Skin of body (tissue), 2 donors: Measurements from ENCODE around the gene KRTAP10-2. TPM values are rescaled to one million over a fixed set of nuclear protein-coding genes. Genes with fewer than 3 reads are reported as not detected.

ENCODE experiments used
- DNase-seq: peaks from one replicate; lab custom pipeline; 2025; lab: John Stamatoyannopoulos, UW
- total RNA-seq: library from RNA; depleted of rRNA; stranded (reverse); fragments of >200 nt; gene quantifications from one replicate; pipeline ENCODE4 v1.2.3, GENCODE V29; 2014

Gene KRTAP10-2
- total RNA-seq, 1 donor from 2014 or later: 0.30 TPM

DNA sequence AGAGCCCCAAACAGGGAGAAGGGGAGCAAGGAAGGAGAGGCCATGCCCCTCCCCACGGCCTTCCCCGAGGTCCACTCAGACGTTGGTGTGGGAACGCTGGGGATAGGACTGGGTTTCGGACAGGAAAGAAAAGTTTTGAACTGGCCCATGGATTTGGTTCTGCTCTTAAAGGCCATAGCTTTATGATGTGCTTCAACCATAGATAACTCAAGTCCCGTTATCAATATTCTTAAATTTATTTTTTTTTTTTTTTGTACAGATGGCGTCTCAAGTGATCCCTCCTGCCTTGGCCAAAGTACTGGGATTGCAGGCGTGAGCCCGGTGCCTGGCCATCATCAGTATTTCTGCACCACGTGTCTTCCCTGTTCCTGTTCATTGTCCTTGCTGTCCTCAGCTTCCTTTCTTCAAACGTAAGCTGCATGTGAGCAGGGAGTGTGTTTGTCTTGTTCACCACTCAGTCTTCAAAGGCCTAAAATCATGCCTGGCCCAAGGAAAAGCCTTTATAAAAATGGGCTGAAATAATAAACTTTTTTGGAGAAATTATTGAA is 10.5 kb downstream of the KRTAP10-2 start:
- DNase-seq: no peak

DNA sequence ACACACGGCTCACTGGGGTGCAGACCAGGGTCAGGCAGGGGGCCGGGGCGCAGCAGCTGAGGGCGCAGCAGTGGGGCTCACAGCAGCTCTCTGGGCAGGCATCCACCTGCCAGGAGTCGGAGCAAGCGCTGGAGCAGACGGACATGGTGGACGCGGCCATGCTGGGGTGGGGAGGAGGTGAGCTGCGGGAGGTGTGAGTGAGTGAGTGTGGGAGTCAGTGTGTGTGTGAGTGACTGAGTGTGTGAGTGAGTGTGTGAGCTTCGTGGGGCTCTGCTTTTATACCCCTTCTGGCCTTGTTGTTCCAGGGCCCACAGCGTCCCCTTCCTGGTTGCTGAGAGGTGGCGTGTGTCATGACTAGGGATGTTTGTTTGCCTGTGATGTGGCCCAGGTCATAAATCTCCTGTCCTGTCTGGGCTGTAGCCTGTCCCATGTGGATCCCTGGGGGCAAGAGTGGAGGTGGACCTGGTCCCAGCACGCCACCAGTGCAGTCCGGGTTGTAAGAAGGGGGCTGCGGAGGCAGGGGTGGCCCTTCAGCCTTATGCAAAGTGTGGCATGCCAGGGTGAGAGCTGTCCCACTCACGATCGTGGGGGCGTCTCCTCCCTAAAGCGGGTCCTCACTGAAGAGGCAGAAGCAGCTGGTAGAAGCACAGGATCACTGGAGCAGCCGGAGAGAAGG is 11.2 kb downstream of the KRTAP10-2 start, which contains the start of gene KRTAP10-1:
KRTAP10-1 (minus strand) TSS at position 205 of the 676 bp plus-strand sequence; CDS start at position 160, 45 bp downstream.
- no peak for DNase-seq

DNA sequence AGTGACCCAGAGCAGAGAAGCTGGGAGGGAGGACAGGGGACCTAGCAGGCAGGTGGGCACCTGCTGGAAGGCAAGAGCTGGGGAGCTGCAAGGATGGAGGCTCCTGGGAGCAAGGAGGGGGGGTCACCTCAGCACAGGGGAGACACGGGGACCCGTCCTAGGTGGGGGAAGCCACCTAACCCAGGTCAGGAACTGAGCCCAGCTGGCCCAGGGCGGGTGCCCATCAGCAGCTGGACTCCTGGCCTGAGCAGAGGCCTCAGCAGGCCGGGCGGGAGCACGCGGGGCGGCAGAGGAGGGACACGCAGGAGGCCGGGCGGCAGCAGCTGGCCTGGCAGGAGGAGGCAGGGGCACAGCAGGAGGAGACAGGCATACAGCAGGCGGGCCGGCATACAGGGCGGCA is 12.3 kb downstream of the KRTAP10-2 start:
- no peak for DNase-seq

DNA sequence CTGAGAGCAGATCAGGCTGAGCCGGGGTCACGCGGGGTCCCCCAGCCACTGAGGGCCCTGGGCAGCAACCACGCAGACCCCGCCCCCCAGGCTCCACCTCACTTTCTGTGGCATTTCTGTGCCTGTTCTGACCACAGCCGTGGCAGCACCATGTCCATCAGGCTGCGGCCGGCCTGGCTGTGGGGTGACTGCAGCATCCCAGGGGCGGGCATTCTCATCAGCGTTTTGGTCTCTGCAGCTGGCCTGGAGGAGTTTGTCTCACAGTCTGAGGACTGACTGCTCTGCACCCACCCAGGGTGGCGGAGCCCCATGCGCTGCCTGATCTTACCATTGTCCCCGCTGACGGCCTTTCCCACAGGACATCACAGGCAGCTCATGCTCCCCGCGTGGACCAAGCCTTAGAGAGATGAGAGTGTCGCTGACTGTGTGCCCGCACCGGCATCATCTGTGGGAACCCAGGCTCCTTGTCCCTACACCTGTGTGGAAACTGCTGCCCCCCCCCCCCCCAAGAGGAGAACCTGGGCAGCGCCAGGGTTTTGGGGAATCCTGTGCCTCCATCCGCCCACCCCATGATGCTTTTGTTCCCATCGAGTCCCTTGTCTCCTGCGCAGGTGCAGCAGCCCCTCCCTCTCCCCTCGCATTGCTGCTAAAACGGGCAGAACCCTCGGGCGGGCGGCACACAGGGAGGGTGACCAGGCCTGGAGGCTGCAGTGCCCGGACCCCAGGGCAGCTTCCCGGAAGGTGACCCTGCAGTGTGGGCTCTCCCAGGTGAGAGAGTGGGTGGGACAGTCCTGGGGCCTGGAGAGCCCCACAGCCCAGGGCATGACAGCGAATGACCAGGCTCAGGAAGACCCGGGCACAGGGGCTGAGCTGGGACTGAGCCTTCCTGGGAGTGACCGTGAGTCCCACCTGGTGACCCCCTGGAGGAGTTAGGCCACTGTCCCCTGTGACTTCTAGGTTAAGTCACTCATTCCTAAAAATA is 13.1 kb downstream of the KRTAP10-2 start:
- DNase-seq: no peak

DNA sequence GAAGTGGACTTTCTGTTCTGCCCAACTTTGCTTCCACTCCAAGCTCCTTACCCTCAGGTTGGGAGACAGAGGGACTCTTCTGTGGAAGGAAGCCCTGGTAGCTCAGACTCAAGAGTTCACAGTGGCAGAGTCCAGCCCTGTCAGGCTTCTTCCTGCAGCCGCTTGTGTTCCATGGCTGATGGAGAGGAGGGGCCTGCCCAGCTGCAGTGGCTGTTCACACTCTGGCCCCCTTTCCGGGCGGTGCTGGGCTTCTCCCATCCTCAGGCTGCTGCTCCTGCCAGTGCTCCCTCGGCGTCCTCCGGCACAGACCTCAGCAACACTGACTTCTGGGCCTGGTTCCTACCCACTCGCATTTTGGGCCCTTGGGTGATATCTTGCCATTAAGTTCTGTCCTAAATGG is 15.3 kb downstream of the KRTAP10-2 start:
- no peak for DNase-seq

DNA sequence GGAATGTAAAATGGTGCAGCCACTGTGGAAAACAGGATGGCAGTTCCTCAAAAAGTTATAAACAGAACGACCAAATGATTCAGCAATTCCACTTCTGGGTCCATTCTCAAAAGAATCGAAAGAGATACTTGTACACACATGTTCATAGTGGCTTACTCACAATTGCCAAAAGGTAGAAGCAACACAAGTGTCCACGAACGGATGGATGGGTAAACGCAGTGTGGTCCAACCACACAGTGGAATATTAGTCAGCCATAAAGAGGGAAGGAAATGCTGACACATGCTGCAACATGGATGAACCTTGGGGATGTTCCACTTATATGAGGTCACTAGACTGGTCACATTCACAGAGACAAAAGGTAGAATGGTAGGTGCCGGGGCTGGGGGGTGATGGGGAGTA is 16.6 kb downstream of the KRTAP10-2 start:
- no peak for DNase-seq

DNA sequence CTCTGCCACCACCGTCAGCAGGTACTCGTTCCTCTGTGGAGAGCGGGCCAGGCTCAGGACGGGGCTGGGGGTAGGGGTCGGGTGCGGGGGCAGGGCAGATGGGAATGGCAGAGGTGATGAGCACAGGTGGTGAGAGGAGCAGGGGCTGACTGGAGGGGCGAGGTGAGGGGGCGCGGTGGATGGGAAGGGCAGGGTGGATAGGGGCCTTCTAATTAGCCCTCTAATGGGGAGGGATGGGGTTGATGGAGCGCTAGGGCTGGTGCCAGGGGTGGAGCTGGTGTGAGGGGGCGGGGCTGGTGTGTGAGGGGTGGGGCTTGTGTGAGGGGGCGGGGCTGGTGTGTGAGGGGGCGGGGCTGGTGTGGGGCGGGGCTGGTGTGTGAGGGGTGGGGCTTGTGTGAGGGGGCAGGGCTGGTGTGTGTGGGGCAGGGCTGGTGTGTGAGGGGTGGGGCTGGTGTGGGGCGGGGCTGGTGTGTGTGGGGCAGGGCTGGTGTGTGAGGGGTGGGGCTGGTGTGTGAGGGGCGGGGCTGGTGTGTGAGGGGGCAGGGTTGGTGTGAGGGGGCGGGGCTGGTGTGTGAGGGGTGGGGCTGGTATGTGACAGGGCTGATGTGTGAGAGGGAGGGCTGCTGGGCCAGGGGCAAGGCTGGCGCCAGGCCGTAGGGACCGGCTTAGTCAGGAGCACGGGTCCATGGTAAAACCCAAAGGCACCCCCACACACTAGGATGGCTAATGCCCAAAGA is 17.2 kb downstream of the KRTAP10-2 start:
- no peak for DNase-seq

DNA sequence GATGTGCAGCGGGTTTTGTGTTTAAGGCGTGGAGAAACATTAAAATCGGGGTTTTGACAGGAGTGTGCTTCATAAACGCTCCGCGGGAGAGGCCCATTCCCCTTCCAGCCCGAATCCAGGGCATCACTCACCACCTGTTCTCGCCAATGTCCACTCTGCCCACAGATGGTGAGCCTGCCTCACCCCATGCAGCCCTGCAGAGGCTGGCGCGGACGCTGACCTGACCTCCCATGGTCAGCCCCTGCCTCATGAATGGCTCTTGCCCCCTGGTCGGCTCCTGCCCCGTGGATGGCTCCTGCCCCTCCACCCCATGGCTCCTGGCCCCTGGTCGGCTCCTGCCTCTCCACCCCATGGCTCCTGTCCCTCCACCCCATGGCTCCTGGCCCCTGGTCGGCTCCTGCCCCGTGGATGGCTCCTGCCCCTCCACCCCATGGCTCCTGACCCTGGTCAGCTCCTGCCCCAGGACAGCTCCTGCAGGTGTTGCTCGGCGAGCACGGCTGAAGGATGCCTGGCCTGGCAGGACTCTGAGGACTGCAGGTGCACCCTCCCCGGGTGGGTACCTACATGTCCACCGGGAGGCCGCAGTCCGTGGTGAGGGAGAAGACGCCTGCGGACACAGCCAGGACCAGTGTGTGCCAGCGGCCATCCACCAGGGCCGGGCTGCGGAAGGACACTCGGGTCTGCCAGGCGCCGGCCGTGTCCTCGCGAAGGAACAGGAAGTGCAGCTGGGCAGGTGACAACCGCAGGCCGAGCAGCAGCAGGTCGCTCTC is 18.0 kb downstream of the KRTAP10-2 start:
- DNase-seq: no peak

DNA sequence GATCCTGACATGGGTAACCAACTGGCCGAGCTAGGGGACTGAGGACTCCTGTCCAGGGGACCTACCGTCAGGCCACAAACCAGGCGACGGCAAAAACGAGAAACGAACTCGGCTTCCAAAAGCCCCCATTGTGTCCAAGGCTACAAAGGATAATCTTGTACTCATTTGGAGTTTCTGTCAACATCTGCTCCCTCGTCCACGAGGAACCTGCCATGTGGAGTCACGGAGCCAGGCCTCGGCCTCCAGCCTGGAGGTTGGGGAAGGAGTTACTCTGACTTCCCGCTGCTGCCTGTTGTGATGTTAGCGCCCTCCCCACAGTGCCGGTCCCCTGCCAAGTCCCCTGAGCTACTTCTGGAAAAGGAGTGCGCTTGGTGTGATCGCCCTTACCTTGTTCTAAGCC is 18.6 kb downstream of the KRTAP10-2 start:
- no peak for DNase-seq

DNA sequence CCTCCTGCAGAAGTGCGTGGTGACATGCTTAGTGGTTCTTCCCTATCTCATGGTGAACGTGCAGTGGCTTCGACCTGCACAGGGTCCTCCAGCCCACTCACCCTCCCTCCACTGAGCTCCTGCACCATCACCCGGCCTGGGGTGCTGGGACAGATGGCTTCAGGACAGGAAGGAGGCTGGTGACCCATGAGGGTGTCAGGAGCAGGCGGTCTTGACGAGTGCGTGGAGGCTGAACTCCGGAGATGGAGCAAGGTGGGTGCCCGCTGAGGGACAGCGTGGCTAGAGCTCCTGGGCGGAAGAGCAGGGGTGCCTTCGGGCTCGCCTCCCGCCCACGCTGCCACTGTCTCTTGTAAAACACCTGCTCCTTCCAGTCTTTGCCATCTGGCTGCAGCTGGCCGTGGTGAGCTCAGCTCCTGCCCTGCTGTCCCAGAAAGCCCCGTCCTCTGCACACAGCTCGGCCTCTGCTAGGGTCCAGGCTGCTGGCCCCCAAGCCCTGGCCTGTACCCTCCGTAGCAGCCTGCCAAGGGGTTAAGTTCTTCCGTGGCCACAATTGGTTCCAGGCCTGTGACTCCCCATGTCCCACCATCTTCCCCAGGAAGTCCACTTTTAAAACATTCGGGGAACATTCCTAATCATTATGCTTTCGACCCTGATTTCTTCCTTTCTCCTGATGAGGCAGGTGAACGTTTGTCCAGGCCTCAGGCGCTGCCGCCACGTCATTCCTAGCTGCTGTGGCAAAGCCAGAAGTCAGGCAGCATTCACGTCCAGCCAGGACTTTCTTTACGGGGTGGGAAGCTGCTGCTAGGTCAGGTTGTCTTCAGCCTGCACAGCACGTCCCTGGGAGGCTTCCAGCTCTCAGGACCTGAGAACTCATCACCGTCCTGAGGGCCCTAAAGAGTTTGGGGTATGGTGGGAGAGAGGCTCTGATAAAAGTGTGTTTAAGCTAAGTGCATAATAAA is 19.4 kb downstream of the KRTAP10-2 start:
- no peak for DNase-seq

DNA sequence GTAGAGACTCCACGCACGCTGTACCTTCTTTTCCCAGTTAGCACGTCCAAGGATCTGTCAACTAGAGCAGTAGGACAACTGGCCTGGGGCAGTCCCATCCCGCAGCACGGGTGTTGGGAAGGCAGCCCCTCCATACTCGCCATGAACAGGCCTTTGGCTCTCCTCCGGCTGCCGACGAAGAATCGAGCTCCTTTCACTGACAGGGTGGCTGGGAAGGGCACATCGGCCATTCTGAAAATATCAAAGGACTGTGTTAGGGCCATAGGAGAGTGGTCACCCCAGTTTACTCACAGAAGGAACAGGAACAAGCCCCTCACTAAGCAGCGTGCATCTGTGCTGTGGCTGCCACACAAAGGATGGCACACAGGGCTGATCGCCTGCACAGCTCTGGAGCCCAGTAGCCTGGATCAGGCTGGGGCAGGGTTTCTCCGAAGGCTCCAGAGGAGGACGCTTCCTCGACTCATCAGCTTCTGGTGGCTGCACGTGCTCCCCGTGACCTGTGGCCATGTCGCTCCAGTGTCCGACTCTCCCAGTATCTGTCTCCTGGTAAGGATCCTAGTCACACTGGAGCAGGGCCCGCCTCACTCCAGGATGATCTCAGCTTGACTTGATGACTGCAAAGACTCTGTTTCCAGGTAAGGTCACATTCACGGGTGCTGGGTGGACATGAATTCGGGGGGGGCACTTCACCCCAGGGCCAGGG is 20.3 kb downstream of the KRTAP10-2 start:
- DNase-seq: no peak

DNA sequence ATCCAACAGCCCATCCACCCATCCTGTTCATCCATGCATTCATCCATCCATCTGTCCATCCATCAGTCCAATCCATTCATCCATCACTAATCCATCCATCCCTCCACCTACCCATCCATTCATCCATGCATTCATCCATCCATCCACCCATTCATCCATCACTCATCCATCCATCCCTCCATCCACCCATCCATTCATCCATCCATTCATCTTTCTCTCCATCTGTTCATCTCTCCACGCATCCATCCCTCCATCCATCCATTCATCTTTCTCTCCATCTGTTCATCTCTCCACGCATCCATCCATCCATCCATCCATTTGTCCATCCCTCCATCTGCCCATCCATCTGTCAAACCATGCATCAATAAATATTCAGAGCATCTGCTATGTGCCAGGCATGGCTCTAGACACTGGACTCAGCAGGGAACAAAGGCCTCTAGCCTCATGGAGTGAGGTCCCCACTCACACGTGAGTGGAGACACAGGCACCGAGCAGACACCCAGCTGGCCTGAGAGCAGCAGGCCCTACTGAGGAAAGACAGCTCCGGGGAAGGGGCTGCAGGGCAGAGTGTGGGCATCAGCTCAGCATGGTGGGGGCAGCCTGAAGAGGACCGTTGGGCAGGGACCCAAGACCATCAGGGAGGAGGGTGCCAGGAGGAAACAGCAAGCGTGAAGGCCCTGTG is 20.9 kb downstream of the KRTAP10-2 start:
- no peak for DNase-seq

DNA sequence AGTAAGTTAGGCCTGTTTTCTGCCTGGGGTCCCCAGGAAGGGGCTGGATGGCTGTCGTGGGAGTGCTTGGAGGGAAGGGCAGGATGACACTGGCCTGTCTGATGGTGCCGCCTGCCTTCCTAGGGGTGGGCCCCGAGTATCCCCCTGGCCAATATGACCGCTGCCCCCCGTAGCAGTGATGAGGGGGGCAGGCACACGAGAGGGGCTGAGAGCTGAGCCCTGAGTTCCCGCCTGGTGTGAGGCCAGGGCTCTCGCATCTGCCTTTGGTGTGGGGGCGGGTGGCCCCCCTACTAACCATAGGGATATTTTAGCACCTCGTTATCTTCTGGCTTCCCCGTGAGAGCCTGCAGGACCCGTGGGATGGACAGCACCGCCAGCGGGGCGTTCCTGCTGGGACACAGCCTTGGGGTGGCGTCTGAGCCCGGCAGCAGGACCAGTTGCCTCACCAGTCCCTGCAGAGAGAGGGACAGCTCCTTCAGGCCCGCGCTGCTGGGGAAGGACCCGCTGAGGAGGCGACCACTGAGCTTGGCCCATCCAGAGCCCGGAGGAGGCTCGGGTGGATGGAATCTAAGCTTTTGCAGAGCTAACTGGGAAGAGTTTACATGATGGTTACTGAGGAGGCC is 21.7 kb downstream of the KRTAP10-2 start:
- DNase-seq: no peak

DNA sequence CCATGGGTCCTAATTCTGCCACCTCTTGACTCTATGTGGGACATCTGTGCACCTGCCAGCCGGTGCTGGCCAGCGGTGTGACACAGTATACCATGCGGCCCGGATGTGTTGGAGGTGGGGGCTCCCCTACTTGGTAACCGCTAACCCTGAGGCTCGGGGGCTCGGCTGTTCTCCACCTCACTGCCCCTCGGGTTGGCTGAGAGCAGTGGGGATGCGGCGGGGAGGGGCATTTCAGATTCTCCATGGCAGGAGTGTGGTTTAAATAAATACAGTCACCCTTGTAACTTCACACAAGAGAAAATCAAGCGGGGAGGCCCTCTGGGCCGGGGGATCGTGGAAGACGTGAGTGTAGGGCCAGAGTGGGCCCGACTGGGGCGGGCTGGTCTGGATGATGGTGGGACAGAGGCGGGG is 22.3 kb downstream of the KRTAP10-2 start:
- DNase-seq: no peak

DNA sequence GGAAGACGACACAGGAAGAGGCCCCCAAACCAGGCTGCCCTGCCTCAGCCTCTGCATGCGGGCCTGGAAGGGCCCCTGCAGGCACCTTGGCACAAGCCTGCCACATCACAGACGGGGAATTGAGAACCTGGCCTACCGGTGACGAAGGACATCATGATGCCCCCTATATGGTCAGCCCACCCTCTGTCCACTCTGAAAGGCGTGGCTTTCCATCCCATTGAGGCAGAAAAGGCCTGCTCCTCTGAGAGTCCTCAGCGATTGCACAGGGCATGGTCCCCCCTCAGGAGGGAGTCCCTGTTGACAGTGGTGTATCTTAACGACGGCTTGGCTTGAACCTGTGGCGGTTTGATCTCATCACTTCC is 22.7 kb downstream of the KRTAP10-2 start:
- DNase-seq: no peak

DNA sequence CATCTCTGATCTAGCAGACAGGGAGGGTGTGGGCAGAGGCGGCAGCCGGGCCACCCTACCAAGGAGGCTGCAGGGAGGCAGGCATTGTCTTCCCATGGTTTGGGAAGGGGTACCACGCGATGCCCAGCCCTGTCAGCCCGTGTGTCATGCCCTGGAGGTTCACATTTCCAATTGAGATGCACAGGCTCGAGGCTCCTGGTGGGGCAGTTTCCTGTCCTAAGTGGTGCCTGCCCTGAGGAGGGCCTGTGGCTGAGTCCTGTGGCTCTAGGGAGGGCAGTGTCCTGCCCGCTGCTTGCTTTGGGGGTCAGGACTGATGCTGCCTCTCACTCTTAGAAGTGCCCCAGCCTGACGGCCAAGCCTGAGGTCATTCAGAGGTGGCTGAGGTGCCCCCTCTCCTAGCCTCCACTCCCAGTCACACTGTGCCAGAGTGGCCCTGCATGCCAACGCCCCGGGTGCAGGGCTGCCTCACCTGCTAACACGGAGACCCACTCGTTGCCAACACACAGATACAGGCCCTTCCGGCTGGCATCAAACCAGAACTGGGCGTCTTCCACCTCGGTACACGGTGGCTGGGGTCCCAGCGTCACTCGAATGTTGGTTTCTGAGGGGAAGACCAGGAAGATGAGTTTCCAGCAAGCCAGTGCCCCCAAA is 23.2 kb downstream of the KRTAP10-2 start:
- DNase-seq: no peak
